NB4 (cell line): ENCODE data around the gene SERTM2.

Experiments used
- MYC ChIP-seq: IDR thresholded peaks from 2 replicates; pipeline ENCODE4 v1.6.1; 2011; ENCODE audit warnings: low read depth, low read length
- TF ChIP-seq, protein P1 (sequence below): IDR thresholded peaks from one replicate; pipeline ENCODE4 v1.5.1; 2012; ENCODE audit warnings: low read depth, low read length

DNA sequence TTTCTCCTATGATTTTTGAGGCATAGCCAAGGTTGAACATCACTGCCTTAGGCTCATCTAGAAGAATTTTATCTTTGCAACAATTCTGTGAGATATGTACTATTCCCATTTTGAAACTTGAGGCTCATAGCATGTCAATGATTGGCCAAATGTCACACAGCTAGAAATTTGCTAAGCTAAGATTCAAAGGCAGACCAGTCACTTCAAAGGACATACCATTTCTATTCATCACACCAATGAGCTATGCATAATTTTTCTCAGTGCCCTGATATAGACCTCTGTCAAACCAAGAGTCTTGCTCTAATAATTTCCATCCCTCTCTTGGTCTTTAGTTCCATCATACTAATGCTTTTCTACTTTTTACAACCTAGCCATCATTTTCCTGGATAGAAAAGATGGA lies 27.6 kb upstream of the SERTM2 start:
- TF ChIP-seq, protein P1, sequence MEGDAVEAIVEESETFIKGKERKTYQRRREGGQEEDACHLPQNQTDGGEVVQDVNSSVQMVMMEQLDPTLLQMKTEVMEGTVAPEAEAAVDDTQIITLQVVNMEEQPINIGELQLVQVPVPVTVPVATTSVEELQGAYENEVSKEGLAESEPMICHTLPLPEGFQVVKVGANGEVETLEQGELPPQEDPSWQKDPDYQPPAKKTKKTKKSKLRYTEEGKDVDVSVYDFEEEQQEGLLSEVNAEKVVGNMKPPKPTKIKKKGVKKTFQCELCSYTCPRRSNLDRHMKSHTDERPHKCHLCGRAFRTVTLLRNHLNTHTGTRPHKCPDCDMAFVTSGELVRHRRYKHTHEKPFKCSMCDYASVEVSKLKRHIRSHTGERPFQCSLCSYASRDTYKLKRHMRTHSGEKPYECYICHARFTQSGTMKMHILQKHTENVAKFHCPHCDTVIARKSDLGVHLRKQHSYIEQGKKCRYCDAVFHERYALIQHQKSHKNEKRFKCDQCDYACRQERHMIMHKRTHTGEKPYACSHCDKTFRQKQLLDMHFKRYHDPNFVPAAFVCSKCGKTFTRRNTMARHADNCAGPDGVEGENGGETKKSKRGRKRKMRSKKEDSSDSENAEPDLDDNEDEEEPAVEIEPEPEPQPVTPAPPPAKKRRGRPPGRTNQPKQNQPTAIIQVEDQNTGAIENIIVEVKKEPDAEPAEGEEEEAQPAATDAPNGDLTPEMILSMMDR: no peak
- TF ChIP-seq MYC: no peak
